ENCODE measurements around the gene BOC. TPM values are rescaled to one million over a fixed set of nuclear protein-coding genes. Genes with fewer than 3 reads are reported as not detected.

The BOC gene
- polyA plus RNA-seq, 1 donor from 2014 or later = 0.53 TPM

DNA sequence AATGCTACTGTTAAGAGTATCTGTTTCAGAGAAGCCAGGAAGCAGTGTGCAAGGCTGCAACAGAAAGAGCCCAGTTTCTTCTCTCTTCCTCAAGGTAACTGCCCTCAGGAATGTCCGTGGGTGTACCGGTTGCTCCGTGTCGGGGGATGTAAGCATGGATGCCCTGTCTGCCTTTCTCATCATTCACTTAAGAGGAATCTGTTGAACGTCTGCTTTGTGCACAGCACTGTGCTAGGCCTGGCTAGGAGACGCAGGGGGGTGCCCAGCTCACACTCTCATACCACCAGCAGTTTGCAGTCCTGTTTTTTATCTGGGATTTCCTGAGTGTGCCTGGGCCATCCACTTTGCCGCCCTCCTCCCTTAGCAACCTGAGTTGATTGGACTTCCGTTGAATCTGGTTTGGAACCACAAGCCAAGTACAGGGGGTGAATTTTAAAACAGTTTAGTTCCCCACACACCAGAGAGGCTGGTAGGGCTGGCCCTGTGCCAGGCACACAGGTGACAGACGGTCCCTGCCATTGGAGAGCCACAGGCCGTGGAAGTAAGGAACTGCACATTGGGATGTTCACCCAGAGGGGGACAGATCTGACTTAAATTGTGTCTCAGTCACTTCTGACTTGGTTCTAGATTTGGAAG is 11.2 kb downstream of the BOC start:
- Histone ChIP-seq H3K27ac (ENCODE audit: low read length) (no peak overlapping the region), H3K4me3 (ENCODE audit: low read length) (no peak overlapping the region), H4K20me1 (ENCODE audit: insufficient read depth) (no peaks in the 10 kb centered on the region), H3K36me3 (ENCODE audit: insufficient read depth, low read length) (no peaks in the 10 kb centered on the region), H3K9me3 (ENCODE audit: low read length) (no peaks in the 10 kb centered on the region), H3K27me3 (ENCODE audit: insufficient read depth, low read depth, low read length) (no peaks in the 10 kb centered on the region), H3K9ac (ENCODE audit: low read length) (no peak overlapping the region), H3K79me2 (replicated peaks; ENCODE audit: insufficient read depth, low read length) (peaks cover 70% of the 10 kb centered on the region), H2AFZ (ENCODE audit: low read depth, low read length) (no peak overlapping the region), H3F3A (ENCODE audit: insufficient read depth, low read length, poor library complexity, severe bottlenecking) (no peaks in the 10 kb centered on the region), H3K9me2 (ENCODE audit: insufficient read depth, low read length) (no peaks in the 10 kb centered on the region), H3K4me2 (ENCODE audit: low read length) (no peak overlapping the region)
- TF ChIP-seq RAD21 (conservative IDR thresholded peaks at IDR 0.05) = no peak
- no peak for TF ChIP-seq POLR2AphosphoS5 (IDR thresholded peaks at IDR 0.05)
- TF ChIP-seq, protein P1, sequence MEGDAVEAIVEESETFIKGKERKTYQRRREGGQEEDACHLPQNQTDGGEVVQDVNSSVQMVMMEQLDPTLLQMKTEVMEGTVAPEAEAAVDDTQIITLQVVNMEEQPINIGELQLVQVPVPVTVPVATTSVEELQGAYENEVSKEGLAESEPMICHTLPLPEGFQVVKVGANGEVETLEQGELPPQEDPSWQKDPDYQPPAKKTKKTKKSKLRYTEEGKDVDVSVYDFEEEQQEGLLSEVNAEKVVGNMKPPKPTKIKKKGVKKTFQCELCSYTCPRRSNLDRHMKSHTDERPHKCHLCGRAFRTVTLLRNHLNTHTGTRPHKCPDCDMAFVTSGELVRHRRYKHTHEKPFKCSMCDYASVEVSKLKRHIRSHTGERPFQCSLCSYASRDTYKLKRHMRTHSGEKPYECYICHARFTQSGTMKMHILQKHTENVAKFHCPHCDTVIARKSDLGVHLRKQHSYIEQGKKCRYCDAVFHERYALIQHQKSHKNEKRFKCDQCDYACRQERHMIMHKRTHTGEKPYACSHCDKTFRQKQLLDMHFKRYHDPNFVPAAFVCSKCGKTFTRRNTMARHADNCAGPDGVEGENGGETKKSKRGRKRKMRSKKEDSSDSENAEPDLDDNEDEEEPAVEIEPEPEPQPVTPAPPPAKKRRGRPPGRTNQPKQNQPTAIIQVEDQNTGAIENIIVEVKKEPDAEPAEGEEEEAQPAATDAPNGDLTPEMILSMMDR (IDR thresholded peaks at IDR 0.05; ENCODE audit: poor library complexity, severe bottlenecking) = no peak
- no peak for TF ChIP-seq EZH2 (IDR thresholded peaks at IDR 0.05; ENCODE audit: borderline replicate concordance, insufficient read depth, low read length, poor library complexity, severe bottlenecking)
- TF ChIP-seq SMC3 (conservative IDR thresholded peaks at IDR 0.05; ENCODE audit: poor library complexity) = no peak
- TF ChIP-seq, protein P2, sequence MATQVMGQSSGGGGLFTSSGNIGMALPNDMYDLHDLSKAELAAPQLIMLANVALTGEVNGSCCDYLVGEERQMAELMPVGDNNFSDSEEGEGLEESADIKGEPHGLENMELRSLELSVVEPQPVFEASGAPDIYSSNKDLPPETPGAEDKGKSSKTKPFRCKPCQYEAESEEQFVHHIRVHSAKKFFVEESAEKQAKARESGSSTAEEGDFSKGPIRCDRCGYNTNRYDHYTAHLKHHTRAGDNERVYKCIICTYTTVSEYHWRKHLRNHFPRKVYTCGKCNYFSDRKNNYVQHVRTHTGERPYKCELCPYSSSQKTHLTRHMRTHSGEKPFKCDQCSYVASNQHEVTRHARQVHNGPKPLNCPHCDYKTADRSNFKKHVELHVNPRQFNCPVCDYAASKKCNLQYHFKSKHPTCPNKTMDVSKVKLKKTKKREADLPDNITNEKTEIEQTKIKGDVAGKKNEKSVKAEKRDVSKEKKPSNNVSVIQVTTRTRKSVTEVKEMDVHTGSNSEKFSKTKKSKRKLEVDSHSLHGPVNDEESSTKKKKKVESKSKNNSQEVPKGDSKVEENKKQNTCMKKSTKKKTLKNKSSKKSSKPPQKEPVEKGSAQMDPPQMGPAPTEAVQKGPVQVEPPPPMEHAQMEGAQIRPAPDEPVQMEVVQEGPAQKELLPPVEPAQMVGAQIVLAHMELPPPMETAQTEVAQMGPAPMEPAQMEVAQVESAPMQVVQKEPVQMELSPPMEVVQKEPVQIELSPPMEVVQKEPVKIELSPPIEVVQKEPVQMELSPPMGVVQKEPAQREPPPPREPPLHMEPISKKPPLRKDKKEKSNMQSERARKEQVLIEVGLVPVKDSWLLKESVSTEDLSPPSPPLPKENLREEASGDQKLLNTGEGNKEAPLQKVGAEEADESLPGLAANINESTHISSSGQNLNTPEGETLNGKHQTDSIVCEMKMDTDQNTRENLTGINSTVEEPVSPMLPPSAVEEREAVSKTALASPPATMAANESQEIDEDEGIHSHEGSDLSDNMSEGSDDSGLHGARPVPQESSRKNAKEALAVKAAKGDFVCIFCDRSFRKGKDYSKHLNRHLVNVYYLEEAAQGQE (IDR thresholded peaks at IDR 0.05; ENCODE audit: borderline replicate concordance) = no peak
- no peak for TF ChIP-seq TAF1 (IDR thresholded peaks at IDR 0.05; ENCODE audit: low read depth)
- TF ChIP-seq EP300 (conservative IDR thresholded peaks at IDR 0.05; ENCODE audit: poor library complexity, severe bottlenecking) = no peak
- TF ChIP-seq MXI1 (conservative IDR thresholded peaks at IDR 0.05; ENCODE audit: poor library complexity, severe bottlenecking) = no peak

DNA sequence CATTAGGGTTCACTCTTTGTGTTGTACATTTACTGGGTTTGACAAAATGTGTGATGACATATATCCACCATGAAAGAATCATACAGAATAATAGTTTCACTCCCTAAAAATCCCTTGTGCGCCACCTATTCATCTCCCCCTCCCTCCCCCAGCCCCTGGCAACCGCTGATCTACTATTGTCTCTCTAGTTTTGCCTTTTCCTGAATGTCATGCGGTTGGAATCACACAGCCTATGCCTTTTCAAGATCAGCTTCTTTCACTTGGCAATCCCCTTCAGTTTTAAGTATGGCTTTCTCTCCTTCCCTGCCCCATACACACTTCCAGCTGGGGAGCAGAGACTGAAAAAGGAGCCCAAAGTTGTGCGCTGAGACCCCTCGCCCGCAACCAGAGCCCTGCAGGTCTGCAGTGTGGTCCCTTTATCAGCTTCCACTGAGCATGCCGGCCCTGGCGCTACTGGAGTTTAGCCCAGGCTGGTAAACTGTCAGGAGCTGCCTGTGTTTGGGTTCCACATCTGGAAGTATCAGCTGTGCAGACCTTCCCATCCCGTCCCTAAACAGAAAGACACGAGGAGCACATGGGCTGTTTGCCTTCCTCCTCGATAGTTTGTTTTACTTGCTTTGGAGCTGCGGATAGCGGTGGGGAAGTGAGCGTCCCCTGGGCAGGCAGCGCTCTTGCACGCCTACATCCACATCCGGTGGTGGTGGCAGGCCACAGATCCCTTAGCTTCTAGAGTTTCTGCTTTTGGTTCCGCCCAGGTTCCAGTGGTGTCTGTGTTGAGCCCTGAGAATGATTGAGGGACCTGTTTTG is 12.3 kb downstream of the BOC start:
- Histone ChIP-seq H3K79me2 (replicated peaks; ENCODE audit: insufficient read depth, low read length) (peaks cover 63% of the 10 kb centered on the region), H3F3A (ENCODE audit: insufficient read depth, low read length, poor library complexity, severe bottlenecking) (no peaks in the 10 kb centered on the region), H3K36me3 (ENCODE audit: insufficient read depth, low read length) (no peaks in the 10 kb centered on the region), H3K4me2 (ENCODE audit: low read length) (no peak overlapping the region), H3K27ac (ENCODE audit: low read length) (no peak overlapping the region), H3K27me3 (ENCODE audit: insufficient read depth, low read depth, low read length) (no peaks in the 10 kb centered on the region), H2AFZ (ENCODE audit: low read depth, low read length) (no peak overlapping the region), H3K9me2 (ENCODE audit: insufficient read depth, low read length) (no peaks in the 10 kb centered on the region), H3K9me3 (ENCODE audit: low read length) (no peaks in the 10 kb centered on the region), H4K20me1 (ENCODE audit: insufficient read depth) (no peaks in the 10 kb centered on the region), H3K9ac (ENCODE audit: low read length) (no peak overlapping the region), H3K4me3 (ENCODE audit: low read length) (no peak overlapping the region)
- TF ChIP-seq EP300 (conservative IDR thresholded peaks at IDR 0.05; ENCODE audit: poor library complexity, severe bottlenecking) (no peak), POLR2AphosphoS5 (IDR thresholded peaks at IDR 0.05) (no peak), MXI1 (conservative IDR thresholded peaks at IDR 0.05; ENCODE audit: poor library complexity, severe bottlenecking) (no peak), SMC3 (conservative IDR thresholded peaks at IDR 0.05; ENCODE audit: poor library complexity) (no peak)
- TF ChIP-seq, protein P1 (IDR thresholded peaks at IDR 0.05; ENCODE audit: poor library complexity, severe bottlenecking) = no peak
- TF ChIP-seq, protein P2 (IDR thresholded peaks at IDR 0.05; ENCODE audit: borderline replicate concordance) = no peak

All from neural cell (in vitro differentiated cells).